ENCODE data around the gene RUNDC1. TPM values are rescaled to one million over a fixed set of nuclear protein-coding genes. Genes with fewer than 3 reads are reported as not detected.

Gene RUNDC1
- total RNA-seq, 2 donors from 2014 or later, result 9.9 to 11.1 TPM

GRCh38 chr17:43010667-43011308 is 30.4 kb downstream of the RUNDC1 start:
- Histone ChIP-seq H3K27ac (peak overlapping the region; percentile 35 to 56), H3K36me3 (peaks cover 11% of the 10 kb centered on the region), H3K4me1 (peaks cover 0 to 71% of the 10 kb centered on the region in 2 donors), H3K27me3 (no peaks in the 10 kb centered on the region), H3K9me3 (no peaks in the 10 kb centered on the region), H3K4me3 (no peak overlapping the region)
- no peak for TF ChIP-seq CTCF (IDR thresholded peaks at IDR 0.05)
- no peak for DNase-seq (ENCODE audit: low spot score)

- Histone ChIP-seq H3K9me3 (no peaks in the 10 kb centered on the region), H3K27me3 (no peaks in the 10 kb centered on the region), H3K4me1 (peaks cover 0 to 78% of the 10 kb centered on the region in 2 donors), H3K36me3 (peaks cover 22% of the 10 kb centered on the region), H3K4me3 (no peak overlapping the region), H3K27ac (peak overlapping the region; percentile 35 to 56)
- no peak for TF ChIP-seq CTCF (IDR thresholded peaks at IDR 0.05)
- no peak for DNase-seq (ENCODE audit: low spot score)
Observed at GRCh38 chr17:43011728-43012472, 31.5 kb downstream of the RUNDC1 start.

GRCh38 chr17:43013296-43013695 is 32.9 kb downstream of the RUNDC1 start:
- no peak for TF ChIP-seq CTCF (IDR thresholded peaks at IDR 0.05)
- H3K4me1 ChIP-seq, result peaks cover 0 to 78% of the 10 kb centered on the region in 2 donors
- H3K27ac ChIP-seq, result peak overlapping the region in 1 of 2 donors; percentile 56
- peaks cover 26% of the 10 kb centered on the region for H3K36me3 ChIP-seq
- H3K9me3 ChIP-seq, result no peaks in the 10 kb centered on the region
- no peak overlapping the region for H3K4me3 ChIP-seq
- H3K27me3 ChIP-seq, result no peaks in the 10 kb centered on the region
- no peak for DNase-seq (ENCODE audit: low spot score)

- Histone ChIP-seq H3K4me1 (peaks cover 0 to 84% of the 10 kb centered on the region in 2 donors), H3K9me3 (no peaks in the 10 kb centered on the region), H3K36me3 (peaks cover 28% of the 10 kb centered on the region), H3K27me3 (no peaks in the 10 kb centered on the region), H3K4me3 (no peak overlapping the region), H3K27ac (peak overlapping the region; percentile 64 to 75)
- no peak for TF ChIP-seq CTCF (IDR thresholded peaks at IDR 0.05)
- DNase-seq (ENCODE audit: low spot score), result no peak
Observed at GRCh38 chr17:43014020-43014648, 33.8 kb downstream of the RUNDC1 start.

GRCh38 chr17:43014649-43015542 is 34.5 kb downstream of the RUNDC1 start:
- peaks cover 0 to 90% of the 10 kb centered on the region in 2 donors for H3K4me1 ChIP-seq
- peak overlapping the region; percentile 64 to 75 for H3K27ac ChIP-seq
- TF ChIP-seq CTCF (IDR thresholded peaks at IDR 0.05), result no peak
- no peak overlapping the region for H3K4me3 ChIP-seq
- no peaks in the 10 kb centered on the region for H3K27me3 ChIP-seq
- no peaks in the 10 kb centered on the region for H3K9me3 ChIP-seq
- peaks cover 28% of the 10 kb centered on the region for H3K36me3 ChIP-seq
- DNase-seq (ENCODE audit: low spot score), result no peak
